ENCODE measurements around the gene SKI. TPM values are rescaled to one million over a fixed set of nuclear protein-coding genes. Genes with fewer than 3 reads are reported as not detected.
A peak's percentile ranks its signal among the peaks of the same experiment; 100 is the strongest.

SKI gene
- total and polyA plus RNA-seq, 2 of the 4 experiments (the other 2 are of a cell fraction), result 2.3 to 20.1 TPM

GRCh38 chr1:2229911-2230731 is 2.0 kb downstream of the SKI start:
- Histone ChIP-seq H3K18ac (ENCODE audit: low read depth, low read length) (no peak overlapping the region; the same call in 1 of the 2 replicates), H3K79me1 (ENCODE audit: low read depth in 1 of 2, low read length in 2 of 2) (peaks cover 5 to 25% of the 10 kb centered on the region in 2 experiments), H3K36me3 (ENCODE audit: control insufficient read depth, insufficient read depth, low read length) (peaks cover 4% of the 10 kb centered on the region; the same call in 1 of the 2 replicates), H3K9ac (ENCODE audit: low read depth, low read length) (peak overlapping the region; percentile 74), H2BK15ac (ENCODE audit: low read depth, low read length) (no peak overlapping the region), H3K4me1 (ENCODE audit: control insufficient read depth, insufficient read depth, low read length) (peaks cover 26% of the 10 kb centered on the region), H3K9me1 (ENCODE audit: insufficient read depth, low read length) (peaks cover 6% of the 10 kb centered on the region; the same call in 1 of the 2 replicates), H3K14ac (replicated peaks; ENCODE audit: low read depth, low read length) (peak overlapping the region; percentile 83), H3K4me2 (ENCODE audit: low read depth, low read length) (peak overlapping the region; percentile 85), H3K27me3 (ENCODE audit: control insufficient read depth, insufficient read depth, low read length) (no peaks in the 10 kb centered on the region), H3K4me3 (ENCODE audit: insufficient read depth, low read depth, low read length) (peak overlapping the region; percentile 97), H2AK9ac (replicated peaks; ENCODE audit: low read depth, low read length, poor library complexity) (peak overlapping the region; percentile 96), H2BK5ac (ENCODE audit: low read depth, low read length, poor library complexity, severe bottlenecking) (peak overlapping the region; percentile 51), H3K23ac (ENCODE audit: low read depth, low read length) (peak overlapping the region; percentile 90), H2AFZ (replicated peaks; ENCODE audit: low read length, poor library complexity) (peak overlapping the region; percentile 69), H2AK5ac (ENCODE audit: low read depth, low read length) (peak overlapping the region; percentile 38), H2BK120ac (ENCODE audit: low read depth, low read length) (no peak overlapping the region; the same call in 1 of the 2 replicates), H4K5ac (ENCODE audit: low read depth, low read length) (no peak overlapping the region), H2BK20ac (ENCODE audit: low read depth, low read length) (no peak overlapping the region), H3K4ac (ENCODE audit: low read depth, low read length) (peak overlapping the region; percentile 50), H3K56ac (ENCODE audit: extremely low read depth, insufficient read depth, low read length) (peak overlapping the region; percentile 34), H4K20me1 (ENCODE audit: insufficient read depth, low read length) (peaks cover 65% of the 10 kb centered on the region), H3K27ac (ENCODE audit: insufficient read depth, low read length) (peak overlapping the region; percentile 61), H3K9me3 (ENCODE audit: control insufficient read depth, insufficient read depth, low read length) (no peaks in the 10 kb centered on the region), H4K8ac (ENCODE audit: low read depth in 2 of 2, low read length in 2 of 2) (no peak overlapping the region), H4K91ac (ENCODE audit: insufficient read depth, low read depth, low read length) (no peak overlapping the region)
- CTCF ChIA-PET, result interaction anchor here (1.1 to 2.0 kb wide), 2 partner anchors 35 to 152 kb away, joined by 3 to 7 read pairs; partner anchors contain the start of gene FAAP20
- TF ChIP-seq MAFK (IDR thresholded peaks at IDR 0.05; ENCODE audit: low read depth, low read length) (no peak), MXI1 (IDR thresholded peaks at IDR 0.05; ENCODE audit: borderline replicate concordance, low read depth, low read length) (peak; percentile 86)
- no TSS peak for BruUV-seq (replicated peaks)
- DNase-seq (peak; percentile 40), ATAC-seq (ENCODE audit: low read depth) (no peak)
- POLR2A ChIA-PET (ENCODE audit: unreplicated experiment), result interaction anchor here (0.6 kb wide), 1 partner anchor 122 kb away, joined by 3 read pairs; no protein-coding TSS in a partner anchor
- intact Hi-C loops (cut with micrococcal nuclease) (loop anchor here (1.0 to 5.0 kb wide), 5 partner anchors 25 to 151 kb away; no protein-coding TSS in a partner anchor), in situ Hi-C loops (cut with MboI; ENCODE audit: low sequenced_read_pairs) (loop anchor here (5.0 kb wide), 1 partner anchor 33 kb away; no protein-coding TSS in a partner anchor), dilution Hi-C loops (cut with HindIII; ENCODE audit: low sequenced_read_pairs, unreplicated experiment) (no loop called here)
- 2% methylated on average over 6 of the region's 32 CpGs; no CpG with 5 or more reads in 1 of the 2 experiments for WGBS, 2 experiments (ENCODE audit: extremely low coverage in 2 of 2, insufficient read length in 1 of 2)
